Esophagus muscularis mucosa (tissue), 3 donors: ENCODE results near the gene ADGRD2.

Experiments
- CTCF ChIP-seq, 3 experiments: fragments of 200-600 bp in 2 of 3; fragments of 450-650 bp in 1 of 3; sonication (generic) in 2 of 3; IDR thresholded peaks; one replicate each; pipeline ENCODE4 v1.5.1; 2017 to 2019; ENCODE audit warnings: antibody characterized with exemption in 3 of 3, mild to moderate bottlenecking in 2 of 3, moderate library complexity in 1 of 3
- POLR2AphosphoS5 ChIP-seq, 2 donors: sonication (generic); formaldehyde crosslinking; IDR thresholded peaks; one replicate each; pipeline ENCODE4 v1.6.1; 2017; ENCODE audit warnings: antibody characterized with exemption in 2 of 2

GRCh38 chr9:124513376-124513994, 63.2 kb downstream of the ADGRD2 start:
- TF ChIP-seq CTCF (IDR thresholded peaks at IDR 0.05) (no peak), POLR2AphosphoS5 (IDR thresholded peaks at IDR 0.05) (no peak)
